Sigmoid colon (tissue), 4 donors: ENCODE measurements around the gene ZNG1F.
"Not testable (repeated sequence)": the region's sequence is repeated elsewhere in the genome, so short reads cannot be mapped to it uniquely, and the experiment has no call there.

ENCODE experiments used
- CTCF ChIP-seq, 4 experiments: fragments of 450-650 bp in 3 of 4; fragments of 200-600 bp in 1 of 4; IDR thresholded peaks; one replicate each; pipeline ENCODE4 v1.5.1; 2016 to 2019; ENCODE audit warnings: antibody characterized with exemption in 4 of 4, mild to moderate bottlenecking in 3 of 4, moderate library complexity in 2 of 4
- EP300 ChIP-seq, 4 donors: sonication (generic); formaldehyde crosslinking; IDR thresholded peaks; one replicate each; pipeline ENCODE4 v1.6.1; 2017; ENCODE audit warnings: antibody characterized with exemption in 4 of 4
- POLR2A ChIP-seq, 2 donors: fragments of 450-650 bp; IDR thresholded peaks; one replicate each; pipeline ENCODE4 v1.6.1; 2016; ENCODE audit warnings: antibody characterized with exemption in 2 of 2, mild to moderate bottlenecking in 2 of 2, moderate library complexity in 2 of 2
- POLR2AphosphoS5 ChIP-seq, 4 donors: sonication (generic); formaldehyde crosslinking; IDR thresholded peaks; one replicate each; pipeline ENCODE4 v1.6.1; 2017; ENCODE audit warnings: antibody characterized with exemption in 4 of 4

DNA sequence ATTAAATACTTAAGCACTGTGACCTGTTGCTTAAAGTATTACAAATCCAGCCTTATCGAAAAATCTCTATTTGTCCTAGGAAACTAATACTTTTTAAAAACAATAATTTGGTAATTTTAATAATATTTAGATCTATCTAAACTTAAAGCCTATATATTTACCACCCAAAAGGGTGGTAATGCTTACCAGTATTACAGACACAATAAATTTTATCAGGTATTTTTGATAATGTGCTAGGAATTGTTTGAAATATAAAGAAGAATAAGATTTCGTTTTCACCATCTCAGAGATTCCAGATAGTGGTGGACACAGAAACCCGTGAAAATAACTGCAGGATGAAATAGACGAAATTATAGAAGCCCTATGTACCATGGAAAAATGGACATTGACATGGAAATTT, 68.4 kb downstream of the ZNG1F start:
- not testable (repeated sequence) for TF ChIP-seq EP300, CTCF, POLR2A (IDR thresholded peaks at IDR 0.05)
- TF ChIP-seq POLR2AphosphoS5 (IDR thresholded peaks at IDR 0.05): peak in 2 of 4 donors; percentile 40 to 56
